Measurements from ENCODE around the gene MMP21.

MMP21 gene

DNA sequence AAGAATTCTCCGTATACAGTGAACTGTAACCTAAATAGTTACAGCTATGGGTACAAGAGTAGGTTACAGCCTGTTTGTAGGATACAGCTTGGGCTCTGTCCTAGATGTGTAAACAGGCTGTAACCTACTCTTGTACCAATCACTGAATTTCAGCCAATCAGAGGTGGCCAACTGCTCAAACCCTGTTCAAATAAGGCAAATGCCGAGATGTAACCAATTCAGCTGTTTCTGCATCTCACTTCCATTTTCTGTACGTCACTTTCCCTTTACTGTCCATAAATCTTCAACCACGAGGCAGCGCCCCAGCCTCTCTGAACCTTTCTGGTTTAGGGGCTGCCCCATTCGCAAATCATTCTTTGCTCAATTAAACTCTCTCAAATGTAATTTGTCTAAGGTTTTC, 8.3 kb upstream of the MMP21 start:
- Histone ChIP-seq H3K27me3 (ENCODE audit: insufficient read depth, low read length, poor library complexity) (no peaks in the 10 kb centered on the region), H3K4me2 (ENCODE audit: insufficient read depth, low read length) (no peak overlapping the region), H2AFZ (ENCODE audit: low read depth, low read length) (no peak overlapping the region), H3K4me1 (ENCODE audit: insufficient read depth, low read length) (no peaks in the 10 kb centered on the region), H3K27ac (ENCODE audit: low read length) (no peak overlapping the region), H3K9ac (ENCODE audit: low read depth, low read length) (no peak overlapping the region), H3K79me2 (ENCODE audit: insufficient read depth, low read length) (no peaks in the 10 kb centered on the region), H3K4me3 (ENCODE audit: low read depth in 1 of 2, low read length in 2 of 2) (no peak overlapping the region), H3K9me3 (ENCODE audit: insufficient read depth, low read length, severe bottlenecking) (no peaks in the 10 kb centered on the region), H3K36me3 (ENCODE audit: insufficient read depth, low read length) (peaks cover 10% of the 10 kb centered on the region), H4K20me1 (ENCODE audit: insufficient read depth, low read length) (no peaks in the 10 kb centered on the region)
- no peak for TF ChIP-seq EZH2 (IDR thresholded peaks at IDR 0.05; ENCODE audit: borderline replicate concordance, low read depth, low read length, severe bottlenecking)
- TF ChIP-seq, protein P1, sequence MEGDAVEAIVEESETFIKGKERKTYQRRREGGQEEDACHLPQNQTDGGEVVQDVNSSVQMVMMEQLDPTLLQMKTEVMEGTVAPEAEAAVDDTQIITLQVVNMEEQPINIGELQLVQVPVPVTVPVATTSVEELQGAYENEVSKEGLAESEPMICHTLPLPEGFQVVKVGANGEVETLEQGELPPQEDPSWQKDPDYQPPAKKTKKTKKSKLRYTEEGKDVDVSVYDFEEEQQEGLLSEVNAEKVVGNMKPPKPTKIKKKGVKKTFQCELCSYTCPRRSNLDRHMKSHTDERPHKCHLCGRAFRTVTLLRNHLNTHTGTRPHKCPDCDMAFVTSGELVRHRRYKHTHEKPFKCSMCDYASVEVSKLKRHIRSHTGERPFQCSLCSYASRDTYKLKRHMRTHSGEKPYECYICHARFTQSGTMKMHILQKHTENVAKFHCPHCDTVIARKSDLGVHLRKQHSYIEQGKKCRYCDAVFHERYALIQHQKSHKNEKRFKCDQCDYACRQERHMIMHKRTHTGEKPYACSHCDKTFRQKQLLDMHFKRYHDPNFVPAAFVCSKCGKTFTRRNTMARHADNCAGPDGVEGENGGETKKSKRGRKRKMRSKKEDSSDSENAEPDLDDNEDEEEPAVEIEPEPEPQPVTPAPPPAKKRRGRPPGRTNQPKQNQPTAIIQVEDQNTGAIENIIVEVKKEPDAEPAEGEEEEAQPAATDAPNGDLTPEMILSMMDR (IDR thresholded peaks at IDR 0.05; ENCODE audit: borderline replicate concordance, extremely low read depth, low read length, poor library complexity, severe bottlenecking): no peak
- no peak for ATAC-seq (ENCODE audit: insufficient read depth, low read depth)
- DNase-seq: no peak

DNA sequence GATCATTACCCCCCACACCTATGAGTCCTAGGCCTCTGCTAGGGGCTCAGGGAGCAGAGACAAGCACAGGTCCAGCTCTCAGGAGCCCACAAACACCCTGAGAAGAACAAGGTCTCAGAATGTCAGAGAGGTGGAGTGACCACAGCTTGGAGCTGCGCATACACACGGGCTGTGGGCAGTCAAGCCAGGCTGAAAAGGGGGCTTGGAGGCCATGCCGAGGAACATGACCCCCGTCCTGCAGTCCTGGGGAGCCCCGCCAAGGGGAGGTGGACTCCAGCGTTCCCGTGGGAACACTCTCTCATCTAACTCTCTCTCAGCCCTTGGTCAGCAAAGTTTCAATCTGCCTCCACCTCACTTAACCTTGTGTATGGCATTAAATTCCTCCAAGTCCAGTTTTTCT, 7.8 kb upstream of the MMP21 start:
- Histone ChIP-seq H3K4me3 (ENCODE audit: low read depth in 1 of 2, low read length in 2 of 2) (no peak overlapping the region), H3K79me2 (ENCODE audit: insufficient read depth, low read length) (no peaks in the 10 kb centered on the region), H3K4me2 (ENCODE audit: insufficient read depth, low read length) (no peak overlapping the region), H2AFZ (ENCODE audit: low read depth, low read length) (no peak overlapping the region), H3K9ac (ENCODE audit: low read depth, low read length) (no peak overlapping the region), H3K4me1 (ENCODE audit: insufficient read depth, low read length) (no peaks in the 10 kb centered on the region), H3K27me3 (ENCODE audit: insufficient read depth, low read length, poor library complexity) (no peaks in the 10 kb centered on the region), H4K20me1 (ENCODE audit: insufficient read depth, low read length) (no peaks in the 10 kb centered on the region), H3K36me3 (ENCODE audit: insufficient read depth, low read length) (0 out of 2 replicates have a peak, but pooled peaks cover 5% of the 10 kb centered on the region), H3K27ac (ENCODE audit: low read length) (no peak overlapping the region), H3K9me3 (ENCODE audit: insufficient read depth, low read length, severe bottlenecking) (no peaks in the 10 kb centered on the region)
- no peak for ATAC-seq (ENCODE audit: insufficient read depth, low read depth)
- DNase-seq: no peak
- TF ChIP-seq EZH2 (IDR thresholded peaks at IDR 0.05; ENCODE audit: borderline replicate concordance, low read depth, low read length, severe bottlenecking): no peak
- TF ChIP-seq, protein P1 (IDR thresholded peaks at IDR 0.05; ENCODE audit: borderline replicate concordance, extremely low read depth, low read length, poor library complexity, severe bottlenecking): no peak

DNA sequence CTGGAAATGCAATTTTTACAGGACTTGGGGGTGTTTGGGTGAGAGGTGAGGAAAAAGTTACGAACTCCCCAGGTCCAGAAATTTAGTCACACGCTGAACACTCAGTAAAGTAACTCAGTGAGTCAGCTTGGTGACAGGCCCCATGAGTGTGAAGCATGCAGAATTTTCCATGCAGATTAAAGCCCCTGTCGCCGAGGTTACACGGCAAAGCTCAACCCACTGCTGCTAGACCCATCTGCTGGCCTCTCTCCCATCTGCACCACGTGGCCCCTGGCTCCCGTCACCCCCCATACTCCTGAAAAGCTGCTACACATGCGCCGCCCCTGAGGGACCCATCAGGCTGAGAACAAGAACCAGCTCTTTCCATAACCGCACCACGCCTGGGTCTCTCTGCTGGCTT, 7.0 kb upstream of the MMP21 start:
- H4K20me1 ChIP-seq (ENCODE audit: insufficient read depth, low read length): no peaks in the 10 kb centered on the region
- H3K9me3 ChIP-seq (ENCODE audit: insufficient read depth, low read length, severe bottlenecking): no peaks in the 10 kb centered on the region
- no peak overlapping the region for H2AFZ ChIP-seq (ENCODE audit: low read depth, low read length)
- TF ChIP-seq, protein P1 (IDR thresholded peaks at IDR 0.05; ENCODE audit: borderline replicate concordance, extremely low read depth, low read length, poor library complexity, severe bottlenecking): no peak
- TF ChIP-seq EZH2 (IDR thresholded peaks at IDR 0.05; ENCODE audit: borderline replicate concordance, low read depth, low read length, severe bottlenecking): no peak
- H3K9ac ChIP-seq (ENCODE audit: low read depth, low read length): no peak overlapping the region
- H3K79me2 ChIP-seq (ENCODE audit: insufficient read depth, low read length): no peaks in the 10 kb centered on the region
- no peak for ATAC-seq (ENCODE audit: insufficient read depth, low read depth)
- H3K27ac ChIP-seq (ENCODE audit: low read length): no peak overlapping the region
- H3K4me1 ChIP-seq (ENCODE audit: insufficient read depth, low read length): no peaks in the 10 kb centered on the region
- H3K27me3 ChIP-seq (ENCODE audit: insufficient read depth, low read length, poor library complexity): no peaks in the 10 kb centered on the region
- no peak overlapping the region for H3K4me3 ChIP-seq (ENCODE audit: low read depth in 1 of 2, low read length in 2 of 2)
- DNase-seq: no peak
- H3K4me2 ChIP-seq (ENCODE audit: insufficient read depth, low read length): no peak overlapping the region
- H3K36me3 ChIP-seq (ENCODE audit: insufficient read depth, low read length): no peaks in the 10 kb centered on the region

DNA sequence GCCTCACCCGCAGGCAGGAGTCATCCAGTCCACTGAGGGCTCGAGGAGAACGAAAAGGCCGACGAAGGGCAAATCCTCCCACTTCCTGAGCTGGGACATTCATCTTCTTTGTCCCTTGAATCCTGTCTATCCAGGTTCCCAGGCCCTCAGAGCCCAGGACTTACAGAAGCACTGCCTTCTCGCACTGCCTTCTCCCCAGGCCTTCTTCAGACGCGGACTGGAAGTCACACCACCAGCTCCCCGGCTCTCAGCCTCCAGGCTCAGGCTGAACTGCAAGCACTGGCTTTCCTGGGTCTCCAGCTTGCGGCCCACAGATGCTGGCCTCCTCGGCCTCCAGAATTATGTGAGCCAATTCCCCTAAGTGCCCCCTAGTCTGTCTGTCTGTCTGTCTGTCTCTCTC, 6.4 kb upstream of the MMP21 start:
- no peaks in the 10 kb centered on the region for H3K4me1 ChIP-seq (ENCODE audit: insufficient read depth, low read length)
- H3K79me2 ChIP-seq (ENCODE audit: insufficient read depth, low read length): no peaks in the 10 kb centered on the region
- no peak for ATAC-seq (ENCODE audit: insufficient read depth, low read depth)
- no peaks in the 10 kb centered on the region for H3K9me3 ChIP-seq (ENCODE audit: insufficient read depth, low read length, severe bottlenecking)
- H3K27ac ChIP-seq (ENCODE audit: low read length): no peak overlapping the region
- no peak overlapping the region for H3K4me3 ChIP-seq (ENCODE audit: low read depth in 1 of 2, low read length in 2 of 2)
- no peak for DNase-seq
- no peak overlapping the region for H2AFZ ChIP-seq (ENCODE audit: low read depth, low read length)
- no peaks in the 10 kb centered on the region for H4K20me1 ChIP-seq (ENCODE audit: insufficient read depth, low read length)
- no peak overlapping the region for H3K9ac ChIP-seq (ENCODE audit: low read depth, low read length)
- no peak for TF ChIP-seq EZH2 (IDR thresholded peaks at IDR 0.05; ENCODE audit: borderline replicate concordance, low read depth, low read length, severe bottlenecking)
- TF ChIP-seq, protein P1 (IDR thresholded peaks at IDR 0.05; ENCODE audit: borderline replicate concordance, extremely low read depth, low read length, poor library complexity, severe bottlenecking): no peak
- no peak overlapping the region for H3K4me2 ChIP-seq (ENCODE audit: insufficient read depth, low read length)
- no peaks in the 10 kb centered on the region for H3K36me3 ChIP-seq (ENCODE audit: insufficient read depth, low read length)
- H3K27me3 ChIP-seq (ENCODE audit: insufficient read depth, low read length, poor library complexity): no peaks in the 10 kb centered on the region

Measured in DND-41 (cell line).